GM20000 (cell line): Measurements from ENCODE around the gene ALDH1A3.

Experiments used
- DNase-seq: peaks from one replicate; pipeline ENCODE4 v3.0.0; 2012; ENCODE audit warnings: low spot score
- TF ChIP-seq, protein P1 (sequence below): IDR thresholded peaks from 2 replicates; pipeline ENCODE4 v1.5.1; 2012; ENCODE audit warnings: mild to moderate bottlenecking, control low read depth; ENCODE audit errors: extremely low read depth, missing control alignments

The ALDH1A3 gene

DNA sequence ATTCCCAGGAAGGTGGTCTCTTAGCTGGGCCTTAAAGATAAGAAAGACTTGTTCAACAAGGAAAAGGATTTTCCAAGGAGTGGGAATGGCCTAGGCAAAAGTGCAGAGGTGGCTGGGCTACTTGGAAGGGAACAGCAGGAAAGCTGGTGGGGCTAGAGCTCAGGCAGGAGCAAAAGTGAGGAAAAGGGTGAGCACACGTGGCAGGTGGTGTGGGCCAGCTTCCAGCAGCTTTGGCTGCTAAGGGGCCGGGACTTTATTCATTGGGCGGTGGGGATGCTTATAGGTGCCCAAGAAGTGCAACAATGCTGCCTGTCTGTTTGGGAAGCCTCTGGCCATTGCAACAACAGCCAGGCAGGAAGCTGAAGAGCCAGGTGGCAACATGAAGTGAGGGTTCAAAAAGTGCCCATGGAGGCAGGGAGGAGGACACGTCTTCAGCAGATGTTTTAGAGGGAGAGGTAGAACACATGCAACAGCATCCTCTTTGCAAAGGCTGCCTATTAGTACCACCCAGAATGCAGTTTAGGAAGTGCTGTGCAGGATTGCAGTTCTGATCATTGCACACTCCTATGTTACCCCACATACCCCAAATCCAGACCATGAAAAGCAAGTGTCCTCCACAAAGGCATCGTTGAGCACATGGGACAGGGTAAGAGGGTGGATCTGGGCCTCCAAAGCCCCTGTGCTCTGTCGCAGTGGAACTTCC is 13.8 kb downstream of the ALDH1A3 start:
- no peak for DNase-seq
- TF ChIP-seq, protein P1, sequence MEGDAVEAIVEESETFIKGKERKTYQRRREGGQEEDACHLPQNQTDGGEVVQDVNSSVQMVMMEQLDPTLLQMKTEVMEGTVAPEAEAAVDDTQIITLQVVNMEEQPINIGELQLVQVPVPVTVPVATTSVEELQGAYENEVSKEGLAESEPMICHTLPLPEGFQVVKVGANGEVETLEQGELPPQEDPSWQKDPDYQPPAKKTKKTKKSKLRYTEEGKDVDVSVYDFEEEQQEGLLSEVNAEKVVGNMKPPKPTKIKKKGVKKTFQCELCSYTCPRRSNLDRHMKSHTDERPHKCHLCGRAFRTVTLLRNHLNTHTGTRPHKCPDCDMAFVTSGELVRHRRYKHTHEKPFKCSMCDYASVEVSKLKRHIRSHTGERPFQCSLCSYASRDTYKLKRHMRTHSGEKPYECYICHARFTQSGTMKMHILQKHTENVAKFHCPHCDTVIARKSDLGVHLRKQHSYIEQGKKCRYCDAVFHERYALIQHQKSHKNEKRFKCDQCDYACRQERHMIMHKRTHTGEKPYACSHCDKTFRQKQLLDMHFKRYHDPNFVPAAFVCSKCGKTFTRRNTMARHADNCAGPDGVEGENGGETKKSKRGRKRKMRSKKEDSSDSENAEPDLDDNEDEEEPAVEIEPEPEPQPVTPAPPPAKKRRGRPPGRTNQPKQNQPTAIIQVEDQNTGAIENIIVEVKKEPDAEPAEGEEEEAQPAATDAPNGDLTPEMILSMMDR = no peak

- DNase-seq = no peak
- TF ChIP-seq, protein P1 = no peak
Observed at GRCh38 chr15:100893964-100894295, 14.3 kb downstream of the ALDH1A3 start.

DNA sequence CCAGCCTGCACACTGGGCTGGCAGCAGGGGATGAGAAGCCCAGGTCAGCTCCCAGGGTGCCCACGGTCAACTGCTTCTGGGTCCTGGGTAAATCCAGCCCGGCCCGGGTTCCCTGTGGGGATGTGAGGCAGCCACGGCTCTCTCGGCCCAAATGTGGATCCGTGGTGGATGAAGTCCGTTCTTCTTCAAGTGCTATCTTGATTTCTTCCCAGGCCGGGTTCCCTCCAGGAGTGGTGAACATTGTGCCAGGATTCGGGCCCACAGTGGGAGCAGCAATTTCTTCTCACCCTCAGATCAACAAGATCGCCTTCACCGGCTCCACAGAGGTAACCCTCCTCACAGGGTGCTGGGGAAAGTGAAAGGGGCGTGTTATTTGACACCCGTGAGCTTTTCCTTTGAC is 16.1 kb downstream of the ALDH1A3 start:
- DNase-seq = no peak
- TF ChIP-seq, protein P1 = no peak

- DNase-seq = no peak
- TF ChIP-seq, protein P1 = no peak
Observed at GRCh38 chr15:100897221-100898151, 17.9 kb downstream of the ALDH1A3 start.

DNA sequence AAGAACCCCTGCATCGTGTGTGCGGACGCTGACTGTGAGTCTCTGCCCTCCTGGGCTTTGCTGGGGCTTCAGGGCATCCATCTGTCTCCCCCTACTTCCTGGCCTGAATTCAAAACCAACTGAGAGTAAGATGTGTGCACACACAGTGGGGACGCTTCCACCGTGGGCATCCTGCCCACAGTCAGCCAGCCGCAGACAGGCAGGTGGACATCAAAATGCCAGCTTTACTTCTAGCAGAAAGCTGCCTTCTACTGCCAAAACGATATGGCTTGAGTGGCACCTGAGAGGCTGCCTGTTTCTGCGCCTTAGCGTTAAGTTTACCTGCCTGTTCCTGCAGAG is 18.5 kb downstream of the ALDH1A3 start:
- no peak for DNase-seq
- TF ChIP-seq, protein P1 = no peak

- TF ChIP-seq, protein P1 = no peak
- no peak for DNase-seq
Observed at GRCh38 chr15:100898661-100899462, 19.2 kb downstream of the ALDH1A3 start.
